Endometrium (tissue), 2 donors: Measurements from ENCODE around the gene ZBTB47.

ENCODE experiments used
- FAIRE-seq: peaks from 2 replicates; lab custom pipeline; 2012; peaks lifted over from hg19 to GRCh38; lab: Jason Lieb, UNC
- donor health status: control.
- donor health status: control.

ZBTB47 gene

GRCh38 chr3:42699511-42699971 is 46.0 kb downstream of the ZBTB47 start:
- FAIRE-seq, result no peak

- no peak for FAIRE-seq
Measured at GRCh38 chr3:42700366-42701288, 47.1 kb downstream of the ZBTB47 start.

- no peak for FAIRE-seq
Measured at GRCh38 chr3:42701371-42702065, 48.0 kb downstream of the ZBTB47 start.

GRCh38 chr3:42702066-42702951 is 48.8 kb downstream of the ZBTB47 start, which contains the start of gene HHATL:
HHATL (minus strand) TSS chr3:42702798; CDS start chr3:42700826, 1,972 bp downstream.
- FAIRE-seq, result no peak

GRCh38 chr3:42702982-42703694 is 49.6 kb downstream of the ZBTB47 start:
- FAIRE-seq, result no peak

- FAIRE-seq, result no peak
Measured at GRCh38 chr3:42703695-42704025, 50.2 kb downstream of the ZBTB47 start.

GRCh38 chr3:42704136-42704841 is 50.8 kb downstream of the ZBTB47 start:
- FAIRE-seq, result no peak

GRCh38 chr3:42705058-42705767 is 51.7 kb downstream of the ZBTB47 start:
- FAIRE-seq, result no peak

GRCh38 chr3:42705962-42706585 is 52.6 kb downstream of the ZBTB47 start:
- no peak for FAIRE-seq

- no peak for FAIRE-seq
Measured at GRCh38 chr3:42706721-42707619, 53.5 kb downstream of the ZBTB47 start.

GRCh38 chr3:42707620-42708355 is 54.3 kb downstream of the ZBTB47 start:
- FAIRE-seq, result no peak

- no peak for FAIRE-seq
Measured at GRCh38 chr3:42708611-42709151, 55.2 kb downstream of the ZBTB47 start.

- no peak for FAIRE-seq
Measured at GRCh38 chr3:42709621-42710020, 56.1 kb downstream of the ZBTB47 start.

- FAIRE-seq, result no peak
Measured at GRCh38 chr3:42710323-42711021, 57.0 kb downstream of the ZBTB47 start.

GRCh38 chr3:42711491-42712343 is 58.2 kb downstream of the ZBTB47 start:
- no peak for FAIRE-seq

GRCh38 chr3:42712344-42712648 is 58.8 kb downstream of the ZBTB47 start:
- no peak for FAIRE-seq
